Motor neuron (in vitro differentiated cells): ENCODE measurements around the gene HIPK4. TPM values are rescaled to one million over a fixed set of nuclear protein-coding genes. Genes with fewer than 3 reads are reported as not detected.
"Not testable (repeated sequence)": the region's sequence is repeated elsewhere in the genome, so short reads cannot be mapped to it uniquely, and the experiment has no call there.

ENCODE experiments used
- ATAC-seq, 8 experiments: fragments of 200-7000 bp; cut with Tn5 transposase; replicated peaks in 6 of 8; 2 replicates each; pipeline ENCODE4 v1.8.0; 2021; ENCODE audit warnings: mild to moderate bottlenecking in 8 of 8, moderate library complexity in 8 of 8
- H3K27ac ChIP-seq, 2 donors: fragments of 250-450 bp; sonication (Bioruptor Pico); 2 replicates each; pipeline ENCODE4 v1.9.0; 2021; ENCODE audit warnings: antibody characterized with exemption in 2 of 2, mild to moderate bottlenecking in 2 of 2, moderate library complexity in 1 of 2
- H3K4me1 ChIP-seq, 2 donors: fragments of 250-450 bp; sonication (Bioruptor Pico); replicated peaks in 1 of 2; 2 replicates each; pipeline ENCODE4 v1.6.1; 2021; ENCODE audit warnings: antibody characterized with exemption in 2 of 2, mild to moderate bottlenecking in 2 of 2, moderate library complexity in 1 of 2
- H3K4me3 ChIP-seq, 5 donors: fragments of 250-450 bp; sonication (Bioruptor Pico); 2 replicates each; pipeline ENCODE4 v1.9.0; 2021; ENCODE audit warnings: antibody characterized with exemption in 5 of 5, mild to moderate bottlenecking in 5 of 5, moderate library complexity in 4 of 5
- WGBS, 10 experiments: fragments of 450-650 bp; shearing (Covaris generic); methylation state at CpG; one replicate each; pipeline ENCODE4 v1.0.0; 2022; 5-methylcytosine and 5-hydroxymethylcytosine counted together
- in situ Hi-C, 9 experiments: fragments of 400-800 bp; cut with MboI; loops; one replicate each; pipeline ENCODE4 v1.15.0; 2021; ENCODE audit warnings: low sequenced_read_pairs in 9 of 9, low pct_unique_long_range_greater_than_20kb in 2 of 9; ENCODE audit not compliant: unreplicated experiment in 9 of 9
- total RNA-seq, 8 experiments: library from RNA; unstranded; fragments of 300-600 nt; gene quantifications; 2 replicates each; pipeline versions ENCODE4 v1.2.3 to v1.2.4, GENCODE V29; 2022

The HIPK4 gene, protein sequence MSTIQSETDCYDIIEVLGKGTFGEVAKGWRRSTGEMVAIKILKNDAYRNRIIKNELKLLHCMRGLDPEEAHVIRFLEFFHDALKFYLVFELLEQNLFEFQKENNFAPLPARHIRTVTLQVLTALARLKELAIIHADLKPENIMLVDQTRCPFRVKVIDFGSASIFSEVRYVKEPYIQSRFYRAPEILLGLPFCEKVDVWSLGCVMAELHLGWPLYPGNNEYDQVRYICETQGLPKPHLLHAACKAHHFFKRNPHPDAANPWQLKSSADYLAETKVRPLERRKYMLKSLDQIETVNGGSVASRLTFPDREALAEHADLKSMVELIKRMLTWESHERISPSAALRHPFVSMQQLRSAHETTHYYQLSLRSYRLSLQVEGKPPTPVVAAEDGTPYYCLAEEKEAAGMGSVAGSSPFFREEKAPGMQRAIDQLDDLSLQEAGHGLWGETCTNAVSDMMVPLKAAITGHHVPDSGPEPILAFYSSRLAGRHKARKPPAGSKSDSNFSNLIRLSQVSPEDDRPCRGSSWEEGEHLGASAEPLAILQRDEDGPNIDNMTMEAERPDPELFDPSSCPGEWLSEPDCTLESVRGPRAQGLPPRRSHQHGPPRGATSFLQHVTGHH
- total RNA-seq: under 1 TPM in 7 of 8 experiments, not detected in 1; 0.07 to 0.52 (median 0.25) TPM

DNA sequence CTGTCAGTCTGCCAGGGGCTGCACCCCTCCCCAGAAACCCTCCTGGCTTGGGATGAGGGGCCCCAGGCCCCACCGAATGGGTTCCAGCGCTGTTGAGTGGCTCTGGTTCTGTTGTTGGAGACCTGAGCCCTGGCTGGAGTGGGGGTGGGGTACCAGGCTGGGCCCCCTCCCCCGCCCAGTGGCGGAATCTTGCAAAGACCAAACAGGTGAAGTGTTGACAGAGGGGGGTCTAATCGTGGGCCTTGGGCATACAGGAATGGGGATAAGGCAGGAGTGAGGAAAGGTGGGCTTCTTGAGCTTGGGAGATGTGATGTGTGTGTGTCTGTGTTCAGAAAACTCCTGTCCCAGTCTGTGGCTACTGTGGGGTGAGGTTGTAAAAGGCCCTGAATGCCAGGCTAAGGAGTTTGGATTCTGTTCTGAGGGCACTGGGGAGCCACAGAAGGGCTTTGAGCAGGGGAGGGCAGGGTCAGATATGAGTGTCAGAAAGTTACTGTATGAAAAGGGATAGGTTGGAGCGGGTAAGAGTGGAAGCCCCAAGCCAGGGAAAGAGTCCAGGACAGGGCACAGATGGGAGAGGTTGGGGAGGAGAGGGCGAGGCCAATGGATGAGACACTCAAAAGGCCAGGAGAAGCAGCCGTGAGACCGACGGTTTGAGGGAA, at the start of gene HIPK4:
Gene HIPK4, minus strand, starts transcription at position 98 of the 659 bp plus-strand sequence. CDS start 279 bp downstream, outside the sequence.
- WGBS, 10 experiments: 67 to 100% (median 88%) methylated on average over 1 to 8 of the region's 10 CpGs; no CpG with 5 or more reads in 5 of the 10 experiments
- no peak for ATAC-seq
- Histone ChIP-seq H3K27ac (no peak within 1 kb of the TSS), H3K4me1 (no peaks in the 10 kb centered on the region), H3K4me3 (no peak within 1 kb of the TSS)
- in situ Hi-C loops: no loop called here

DNA sequence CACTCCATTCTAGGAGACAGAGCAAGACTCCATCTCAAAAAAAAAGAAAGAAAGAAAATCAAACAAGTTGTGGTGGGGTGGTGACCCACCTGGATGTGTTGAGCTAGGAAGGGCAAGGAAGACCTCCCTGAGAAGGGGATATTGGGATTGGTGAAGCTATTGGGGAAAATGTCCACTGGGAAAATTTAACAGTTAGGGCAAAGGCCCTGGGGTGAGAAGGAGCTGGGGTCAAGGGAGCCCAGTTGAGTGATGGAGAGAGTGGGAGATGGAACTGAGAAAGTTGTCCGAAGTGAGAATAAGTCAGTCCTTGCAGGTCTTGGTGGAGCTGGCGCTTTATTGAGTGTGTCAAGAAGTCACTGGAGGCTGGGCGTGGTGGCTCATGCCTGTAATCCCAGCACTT, 48.3 kb upstream of the HIPK4 start:
- Histone ChIP-seq H3K27ac (no peak overlapping the region), H3K4me3 (no peak overlapping the region), H3K4me1 (peaks cover 7 to 13% of the 10 kb centered on the region in 2 donors)
- ATAC-seq: no peak
- in situ Hi-C loops: no loop called here
- 80 to 100% (median 91%) methylated on average over 1 to 3 of the region's 3 CpGs; no CpG with 5 or more reads in 4 of the 10 experiments for WGBS, 10 experiments

DNA sequence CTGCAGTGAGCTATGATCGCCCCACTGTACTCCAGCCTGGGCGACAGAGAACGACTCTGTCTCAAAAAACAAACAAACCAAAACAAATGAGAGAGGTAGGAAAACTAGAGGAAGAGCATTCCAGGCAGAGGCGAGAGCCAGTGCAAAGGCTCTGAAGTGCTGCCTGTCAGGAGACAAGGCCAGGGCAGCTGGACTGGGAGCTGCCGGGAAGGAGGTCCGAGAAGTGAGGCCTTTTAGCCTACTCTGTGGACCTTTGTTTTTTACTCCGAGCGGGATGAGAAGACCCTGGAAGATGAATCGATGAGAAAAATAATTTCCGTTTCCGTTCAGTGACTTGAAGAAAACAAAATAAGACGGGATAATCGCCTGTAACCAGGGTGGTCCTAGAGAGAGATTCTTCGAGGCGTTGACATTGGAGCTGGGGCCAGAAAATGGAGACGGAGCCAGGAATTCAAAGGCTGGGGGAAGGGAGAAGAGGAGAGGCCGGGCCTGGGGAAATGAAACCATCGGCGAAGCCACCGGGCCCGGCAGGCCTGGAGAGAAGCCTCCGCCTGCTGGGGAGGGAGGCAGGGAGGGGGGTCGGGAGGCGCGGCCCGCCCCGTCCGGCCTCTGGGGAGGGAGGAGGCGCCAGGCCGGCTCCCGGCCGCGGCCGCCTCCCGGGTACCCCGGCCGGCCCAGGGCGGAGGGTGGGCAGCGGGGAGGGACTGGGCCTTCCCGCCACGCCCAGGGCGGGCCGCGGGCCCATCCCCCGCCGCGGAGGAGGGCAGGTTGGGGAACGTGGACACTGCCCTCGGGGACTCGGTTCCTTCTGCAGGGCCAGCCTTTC, 43.6 kb upstream of the HIPK4 start:
- in situ Hi-C loops: no loop called here
- Histone ChIP-seq H3K27ac (peak overlapping the region; percentile 83 to 89), H3K4me3 (peak overlapping the region; percentile 4 to 27 (median 22)), H3K4me1 (peaks cover 13 to 18% of the 10 kb centered on the region in 2 donors)
- 0 to 15% (median 5%) methylated on average over 1 to 13 of the region's 50 CpGs; no CpG with 5 or more reads in 1 of the 10 experiments for WGBS, 10 experiments
- peak; percentile 90 to 98 (median 94) for ATAC-seq

DNA sequence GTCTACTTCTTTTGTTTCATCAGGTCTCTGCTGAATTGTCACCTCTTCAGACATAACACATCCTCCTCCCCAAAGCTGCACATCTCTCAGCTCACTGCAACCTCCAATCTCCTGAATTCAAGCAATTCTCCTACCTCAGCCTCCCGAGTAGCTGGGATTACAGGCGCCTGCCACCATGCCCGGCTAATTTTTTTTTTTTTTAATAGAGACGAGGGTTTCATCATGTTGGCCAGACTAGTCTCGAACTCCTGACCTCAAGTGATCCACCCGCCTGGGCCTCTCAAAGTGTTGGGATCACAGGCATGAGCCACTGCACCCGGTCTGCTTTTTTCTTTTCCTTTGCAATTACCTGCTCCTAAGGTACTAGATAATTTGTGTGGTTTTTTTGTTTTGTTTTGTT, 42.8 kb upstream of the HIPK4 start:
- peaks cover 13 to 18% of the 10 kb centered on the region in 2 donors for H3K4me1 ChIP-seq
- WGBS, 10 experiments: 17 to 100% (median 83%) methylated on average over 1 to 5 of the region's 7 CpGs; no CpG with 5 or more reads in 3 of the 10 experiments
- H3K4me3 ChIP-seq, ATAC-seq, in situ Hi-C loops: not testable (repeated sequence)
- peak overlapping the region in 1 of 2 donors; percentile 89 for H3K27ac ChIP-seq

- H3K4me1 ChIP-seq: peaks cover 13 to 18% of the 10 kb centered on the region in 2 donors
- 89 to 100% (median 92%) methylated on average over 1 to 3 of the region's 3 CpGs; no CpG with 5 or more reads in 1 of the 10 experiments for WGBS, 10 experiments
- no peak overlapping the region for H3K4me3 ChIP-seq
- in situ Hi-C loops: no loop called here
- no peak for ATAC-seq
- H3K27ac ChIP-seq: no peak overlapping the region
These were observed 41.7 kb upstream of the HIPK4 start for GRCh38 chr19:40431698-40432097.

DNA sequence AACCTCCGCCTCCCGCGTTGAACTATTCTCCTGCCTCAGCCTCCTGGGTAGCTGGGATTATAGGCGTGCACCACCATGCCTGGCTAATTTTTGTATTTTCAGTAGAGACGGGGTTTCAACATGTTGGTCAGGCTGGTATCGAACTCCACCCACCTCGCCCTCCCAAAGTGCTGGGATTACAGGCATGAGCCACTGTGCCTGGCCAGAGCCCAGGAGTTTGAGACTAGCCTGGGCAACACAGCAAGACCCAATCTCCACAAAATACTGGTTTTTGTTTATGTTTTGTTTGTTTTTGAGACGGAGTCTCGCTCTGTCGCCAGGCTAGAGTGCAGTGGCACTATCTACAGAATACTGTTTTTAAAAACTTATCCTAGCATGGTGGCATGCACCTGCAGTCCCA, 40.3 kb upstream of the HIPK4 start:
- WGBS, 10 experiments: 76 to 100% (median 100%) methylated on average over 1 to 6 of the region's 10 CpGs; no CpG with 5 or more reads in 3 of the 10 experiments
- H3K4me3 ChIP-seq, ATAC-seq, in situ Hi-C loops, H3K27ac ChIP-seq: not testable (repeated sequence)
- peaks cover 13 to 18% of the 10 kb centered on the region in 2 donors for H3K4me1 ChIP-seq

- WGBS, 10 experiments: 88 to 100% (median 100%) methylated on average over 1 to 6 of the region's 7 CpGs; no CpG with 5 or more reads in 3 of the 10 experiments
- peaks cover 6 to 12% of the 10 kb centered on the region in 2 donors for H3K4me1 ChIP-seq
- H3K4me3 ChIP-seq, H3K27ac ChIP-seq, in situ Hi-C loops, ATAC-seq: not testable (repeated sequence)
These were observed 38.2 kb upstream of the HIPK4 start for GRCh38 chr19:40428197-40428596.

DNA sequence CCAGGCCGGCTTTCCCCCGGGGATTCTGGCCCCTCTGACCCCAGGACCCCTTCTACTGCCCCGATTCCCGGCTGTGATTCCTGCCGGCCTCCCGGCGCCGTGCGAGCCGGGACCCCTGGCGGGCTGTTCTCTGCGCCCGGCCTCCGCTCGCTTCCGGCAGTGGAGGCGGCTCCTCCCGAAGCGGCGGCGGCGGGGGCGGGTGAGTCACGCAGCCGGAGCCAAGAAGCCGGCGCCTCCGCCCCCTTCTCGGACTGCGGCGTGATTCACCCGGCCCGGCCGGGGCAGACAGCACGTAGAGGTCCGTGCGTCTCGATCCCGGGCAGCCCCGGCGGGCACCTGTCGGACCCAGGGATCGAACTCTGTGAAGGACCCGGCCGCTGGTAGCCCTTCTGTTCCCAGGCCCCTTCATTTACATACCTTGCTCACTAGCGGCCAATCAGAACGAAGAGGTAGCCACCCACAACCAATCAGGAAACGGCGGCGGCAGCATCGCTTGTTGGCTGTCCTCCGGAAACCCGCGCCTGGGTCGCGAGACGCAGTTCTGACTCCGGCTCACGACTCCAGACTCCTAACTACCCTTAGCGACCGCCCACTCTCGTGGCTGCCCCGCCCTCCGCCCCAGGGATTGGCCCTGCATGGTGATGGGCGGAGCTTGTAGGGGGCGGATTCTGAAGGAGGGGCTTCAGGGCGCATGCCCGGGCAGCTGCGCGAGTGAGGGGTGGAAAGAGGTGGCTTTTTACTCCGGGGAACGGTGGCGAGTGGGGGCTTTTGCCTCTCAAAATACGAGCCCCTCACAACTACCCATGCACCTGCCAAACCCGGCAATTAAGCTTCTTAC, 35.7 kb upstream of the HIPK4 start, which contains the start of gene SERTAD1:
Gene SERTAD1, minus strand, starts transcription at position 543 of the 838 bp plus-strand sequence. CDS start 2,446 bp downstream, outside the sequence.
- Histone ChIP-seq H3K4me1 (peaks cover 4 to 8% of the 10 kb centered on the region in 2 donors), H3K27ac (peak within 1 kb of the TSS; percentile 82 to 87), H3K4me3 (peak within 1 kb of the TSS; percentile 55 to 84 (median 63))
- peak; percentile 73 to 92 (median 86) for ATAC-seq
- WGBS, 10 experiments: 0 to 2% (median 0%) methylated on average over 1 to 22 of the region's 75 CpGs; no CpG with 5 or more reads in 5 of the 10 experiments
- in situ Hi-C loops: no loop called here

GRCh38 chr19:40424637-40425449, 34.9 kb upstream of the HIPK4 start:
- 0 to 17% (median 0%) methylated on average over 1 to 6 of the region's 28 CpGs for WGBS, 10 experiments
- ATAC-seq: no peak
- H3K4me3 ChIP-seq: peak overlapping the region; percentile 55 to 84 (median 63)
- peak overlapping the region; percentile 82 to 87 for H3K27ac ChIP-seq
- H3K4me1 ChIP-seq: peaks cover 4 to 8% of the 10 kb centered on the region in 2 donors
- in situ Hi-C loops: no loop called here

DNA sequence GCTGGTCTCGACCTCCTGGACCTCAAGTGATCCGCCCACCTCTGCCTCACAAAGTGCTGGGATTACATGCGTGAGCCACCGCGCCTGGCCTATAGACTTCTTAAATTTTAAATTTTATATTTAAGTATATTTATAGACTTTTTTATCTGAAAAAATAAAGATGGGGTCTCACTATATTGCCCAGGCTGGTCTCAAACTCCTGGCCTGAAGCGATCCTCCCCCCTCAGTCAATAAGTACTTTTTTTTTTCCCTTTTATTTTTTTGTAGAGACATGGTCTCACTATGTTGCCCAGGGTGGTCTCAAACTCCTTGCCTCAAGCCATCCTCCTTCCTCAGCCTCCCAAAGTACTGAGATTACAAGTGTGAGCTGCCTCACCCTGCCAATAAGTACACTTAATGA, 34.0 kb upstream of the HIPK4 start:
- 60 to 100% (median 98%) methylated on average over 1 to 5 of the region's 6 CpGs for WGBS, 10 experiments
- in situ Hi-C loops: no loop called here
- ATAC-seq: no peak
- Histone ChIP-seq H3K4me1 (peaks cover 4 to 8% of the 10 kb centered on the region in 2 donors), H3K27ac (no peak overlapping the region), H3K4me3 (no peak overlapping the region)
